OCI-LY7 (cell line): ENCODE data around the gene TNP2. TPM values are rescaled to one million over a fixed set of nuclear protein-coding genes. Genes with fewer than 3 reads are reported as not detected.

Experiments
- BruUV-seq: library from RNA; stranded (reverse); fragments of 400-500 nt; replicated peaks from 2 replicates; lab custom pipeline; 2021; lab: Mats Ljungman, UMichigan
- CTCF ChIA-PET: fragments of 300-600 bp; sonication (Branson Sonifier 250); formaldehyde crosslinking; loops from one replicate; lab custom pipeline; 2022; ENCODE audit warnings: antibody characterized with exemption; ENCODE audit not compliant: unreplicated experiment; lab: Charles Lee
- POLR2A ChIA-PET: fragments of 300-600 bp; sonication (Branson Sonifier 250); formaldehyde crosslinking; loops from one replicate; lab custom pipeline; 2022; ENCODE audit warnings: antibody characterized with exemption; lab: Charles Lee
- DNase-seq: peaks from one replicate; pipeline ENCODE4 v3.0.0-alpha.2; 2015; ENCODE audit warnings: low spot score
- H2AFZ ChIP-seq: fragments of 200-600 bp; sonication (generic), shearing (Covaris generic); 2 replicates; pipeline ENCODE4 v1.6.1; 2014; ENCODE audit warnings: mild to moderate bottlenecking, antibody characterized with exemption, low read length, moderate library complexity
- H3K27ac ChIP-seq: fragments of 200-600 bp; sonication (generic); 2 replicates; pipeline ENCODE4 v1.5.1; 2014; ENCODE audit warnings: mixed run types, low read depth, mild to moderate bottlenecking, moderate library complexity, low read length, inconsistent platforms; ENCODE audit not compliant: poor library complexity, severe bottlenecking
- H3K36me3 ChIP-seq: fragments of 200-600 bp; sonication (generic); 2 replicates; pipeline ENCODE4 v1.6.1; 2014; ENCODE audit warnings: mild to moderate bottlenecking, antibody characterized with exemption, low read length, moderate library complexity, mixed read lengths; ENCODE audit not compliant: insufficient read depth
- H3K4me1 ChIP-seq: fragments of 200-600 bp; sonication (generic); 2 replicates; pipeline ENCODE4 v1.5.1; 2014; ENCODE audit warnings: mild to moderate bottlenecking, low read length; ENCODE audit not compliant: insufficient read depth, poor library complexity, severe bottlenecking
- H3K4me2 ChIP-seq: fragments of 200-600 bp; sonication (generic); 2 replicates; pipeline ENCODE4 v1.6.1; 2014; ENCODE audit warnings: mild to moderate bottlenecking, low read length
- H3K4me3 ChIP-seq: fragments of 200-600 bp; sonication (generic); 2 replicates; pipeline ENCODE4 v1.5.1; 2014; ENCODE audit warnings: mild to moderate bottlenecking, low read depth, low read length; ENCODE audit not compliant: poor library complexity, severe bottlenecking
- H3K79me2 ChIP-seq: fragments of 200-600 bp; sonication (generic); 2 replicates; pipeline ENCODE4 v1.6.1; 2016; ENCODE audit warnings: low read depth, mild to moderate bottlenecking, low read length, moderate library complexity, mixed read lengths; ENCODE audit not compliant: insufficient read depth
- H3K9me2 ChIP-seq: fragments of 200-600 bp; sonication (generic); 2 replicates; pipeline ENCODE4 v1.6.1; 2016; ENCODE audit warnings: mild to moderate bottlenecking, low read length, mixed read lengths; ENCODE audit not compliant: insufficient read depth
- H3K9me3 ChIP-seq: fragments of 200-600 bp; sonication (generic); 2 replicates; pipeline ENCODE4 v1.6.1; 2014; ENCODE audit warnings: mild to moderate bottlenecking, mixed run types, low read length, mixed read lengths
- H4K20me1 ChIP-seq: fragments of 200-600 bp; sonication (generic); 2 replicates; pipeline ENCODE4 v1.6.1; 2014; ENCODE audit warnings: mild to moderate bottlenecking, antibody characterized with exemption, low read length, moderate library complexity, mixed read lengths; ENCODE audit not compliant: insufficient read depth
- EZH2phosphoT487 ChIP-seq: fragments of 200-600 bp; sonication (generic); IDR thresholded peaks from 2 replicates; pipeline ENCODE4 v1.6.1; 2018; ENCODE audit warnings: low read depth, borderline replicate concordance, mild to moderate bottlenecking, mixed run types, antibody characterized with exemption, low read length, moderate library complexity, mixed read lengths
- intact Hi-C: fragments of 100-400 bp; cut with micrococcal nuclease; formaldehyde crosslinking; loops from one replicate; pipeline ENCODE4 v1.10.0; 2022; ENCODE audit not compliant: unreplicated experiment
- total RNA-seq, 2 experiments: library from RNA; depleted of rRNA in 1 of 2; stranded (reverse); fragments of >200 nt in 1 of 2; shearing (Covaris generic) in 1 of 2; gene quantifications; 2 replicates each; pipeline ENCODE4 v1.2.3, GENCODE V29; 2014 to 2022
- TF ChIP-seq, protein P1 (sequence below): fragments of 200-600 bp; sonication (generic); conservative IDR thresholded peaks from 2 replicates; pipeline ENCODE4 v1.5.1; 2014; ENCODE audit warnings: mild to moderate bottlenecking, antibody characterized with exemption, low read length, moderate library complexity, mixed read lengths

Gene TNP2
- total RNA-seq, 2 experiments from 2014 or later, result not detected

DNA sequence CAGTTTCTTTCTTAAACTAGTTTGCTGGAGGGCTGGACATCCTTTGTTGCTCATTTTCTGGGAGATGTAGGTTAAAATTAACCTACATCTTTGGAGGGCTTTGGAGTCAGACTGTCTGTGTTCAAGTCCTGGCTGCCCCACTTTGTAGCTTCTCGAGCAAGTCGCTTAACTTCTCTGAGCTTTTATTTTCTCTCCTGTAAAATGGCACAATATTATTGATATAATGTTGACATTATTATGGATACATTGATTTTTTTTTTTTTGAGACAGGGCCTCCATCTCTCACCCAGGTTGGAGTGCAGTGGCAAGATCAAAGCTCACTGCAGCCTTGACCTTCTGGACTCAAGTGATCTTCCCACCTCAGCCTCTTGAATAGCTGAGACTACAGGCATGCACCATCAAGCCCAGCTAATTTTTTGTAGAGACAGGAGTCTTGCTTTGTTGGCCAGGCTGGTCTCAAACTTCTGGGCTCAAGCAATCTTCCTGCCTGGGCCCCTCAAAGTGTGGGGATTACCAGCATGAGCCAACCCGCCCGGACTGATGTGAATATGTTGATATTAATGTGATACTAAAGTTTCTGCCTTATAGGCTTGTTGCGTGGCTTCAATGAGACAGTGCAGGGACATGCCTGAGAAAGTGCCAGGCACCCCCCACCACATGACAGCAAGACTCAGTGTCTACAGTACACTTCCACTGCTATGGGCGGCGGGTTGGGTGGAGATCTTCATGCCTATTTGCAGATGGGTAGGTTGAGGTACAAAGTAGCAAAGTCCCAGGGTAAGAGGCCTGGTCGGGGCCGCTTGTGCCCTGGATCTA, 44.6 kb upstream of the TNP2 start:
- TF ChIP-seq EZH2phosphoT487, result no peak
- TF ChIP-seq, protein P1, sequence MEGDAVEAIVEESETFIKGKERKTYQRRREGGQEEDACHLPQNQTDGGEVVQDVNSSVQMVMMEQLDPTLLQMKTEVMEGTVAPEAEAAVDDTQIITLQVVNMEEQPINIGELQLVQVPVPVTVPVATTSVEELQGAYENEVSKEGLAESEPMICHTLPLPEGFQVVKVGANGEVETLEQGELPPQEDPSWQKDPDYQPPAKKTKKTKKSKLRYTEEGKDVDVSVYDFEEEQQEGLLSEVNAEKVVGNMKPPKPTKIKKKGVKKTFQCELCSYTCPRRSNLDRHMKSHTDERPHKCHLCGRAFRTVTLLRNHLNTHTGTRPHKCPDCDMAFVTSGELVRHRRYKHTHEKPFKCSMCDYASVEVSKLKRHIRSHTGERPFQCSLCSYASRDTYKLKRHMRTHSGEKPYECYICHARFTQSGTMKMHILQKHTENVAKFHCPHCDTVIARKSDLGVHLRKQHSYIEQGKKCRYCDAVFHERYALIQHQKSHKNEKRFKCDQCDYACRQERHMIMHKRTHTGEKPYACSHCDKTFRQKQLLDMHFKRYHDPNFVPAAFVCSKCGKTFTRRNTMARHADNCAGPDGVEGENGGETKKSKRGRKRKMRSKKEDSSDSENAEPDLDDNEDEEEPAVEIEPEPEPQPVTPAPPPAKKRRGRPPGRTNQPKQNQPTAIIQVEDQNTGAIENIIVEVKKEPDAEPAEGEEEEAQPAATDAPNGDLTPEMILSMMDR, result no peak
- peak overlapping the region; percentile 62 for H3K4me2 ChIP-seq
- H3K27ac ChIP-seq, result peak overlapping the region; percentile 99
- intact Hi-C loops, result loop anchor here (5.0 kb wide), 1 partner anchor 309 kb away; no protein-coding TSS in a partner anchor
- H3K4me1 ChIP-seq, result peaks cover 71% of the 10 kb centered on the region
- no peaks in the 10 kb centered on the region for H3K79me2 ChIP-seq
- no peaks in the 10 kb centered on the region for H4K20me1 ChIP-seq
- POLR2A ChIA-PET, result interaction anchor here (0.6 to 6.8 kb wide), 7 partner anchors 9 to 59 kb away, joined by 3 to 79 read pairs (median 5); partner anchors contain the start of gene SOCS1
- H3K9me3 ChIP-seq, result no peaks in the 10 kb centered on the region
- CTCF ChIA-PET, result no interaction called here
- H2AFZ ChIP-seq, result peak overlapping the region; percentile 3; the same call in 1 of the 2 replicates
- BruUV-seq, result no TSS peak
- H3K4me3 ChIP-seq, result no peak overlapping the region
- DNase-seq, result no peak
- no peaks in the 10 kb centered on the region for H3K9me2 ChIP-seq
- no peaks in the 10 kb centered on the region for H3K36me3 ChIP-seq

DNA sequence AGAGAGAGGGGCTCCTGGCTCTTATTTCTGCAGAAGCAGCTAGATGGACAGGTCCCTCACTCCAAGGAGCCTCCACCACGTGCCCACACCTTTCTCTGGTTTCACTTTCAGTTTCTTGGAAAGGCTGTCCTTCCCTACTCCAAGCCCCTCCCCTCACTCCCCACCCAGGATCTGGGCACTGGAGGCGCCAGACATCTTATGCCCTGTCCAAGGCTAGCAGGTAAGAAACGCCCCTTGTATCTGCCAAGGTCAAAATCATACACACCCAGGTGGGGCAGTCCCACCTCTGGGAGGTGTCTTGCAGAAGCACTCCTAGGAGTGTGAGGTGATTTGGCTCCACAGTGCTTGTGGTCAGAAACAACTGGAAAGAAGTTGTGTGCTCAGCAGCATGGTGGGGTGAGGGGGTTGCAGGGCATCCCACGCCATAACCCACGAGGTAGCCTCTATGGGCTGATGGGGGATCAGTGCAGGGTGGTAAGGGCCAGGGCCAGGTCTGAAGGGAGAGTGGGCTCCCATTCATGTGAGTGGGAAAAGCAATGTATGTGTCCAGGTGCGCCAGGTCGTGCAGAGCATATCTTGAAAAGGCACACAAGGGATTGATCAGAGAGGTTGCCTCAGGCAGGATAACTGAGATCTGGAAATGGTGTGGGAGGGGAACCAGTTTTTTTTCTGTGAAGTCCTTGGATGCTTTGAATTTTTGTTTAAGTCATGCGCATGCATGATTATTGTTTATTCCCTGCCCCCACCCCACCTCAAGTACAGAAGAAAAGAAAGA, 43.8 kb upstream of the TNP2 start:
- Histone ChIP-seq H3K9me3 (peaks cover 5% of the 10 kb centered on the region; the same call in 1 of the 2 replicates), H3K36me3 (no peaks in the 10 kb centered on the region), H4K20me1 (no peaks in the 10 kb centered on the region), H3K4me2 (peak overlapping the region; percentile 62), H2AFZ (peak overlapping the region; percentile 3; the same call in 1 of the 2 replicates), H3K4me3 (no peak overlapping the region), H3K4me1 (peaks cover 79% of the 10 kb centered on the region), H3K79me2 (no peaks in the 10 kb centered on the region), H3K27ac (peak overlapping the region; percentile 99), H3K9me2 (no peaks in the 10 kb centered on the region)
- no peak for DNase-seq
- TF ChIP-seq, protein P1, result no peak
- TF ChIP-seq EZH2phosphoT487, result no peak
- intact Hi-C loops, result loop anchor here (5.0 kb wide), 1 partner anchor 309 kb away; no protein-coding TSS in a partner anchor
- no TSS peak for BruUV-seq
- ChIA-PET CTCF (interaction anchor here (0.6 kb wide), 1 partner anchor 31 kb away, joined by 4 read pairs; no protein-coding TSS in a partner anchor), POLR2A (interaction anchor here (0.6 to 6.8 kb wide), 6 partner anchors 12 to 58 kb away, joined by 3 to 79 read pairs (median 6); partner anchors contain the start of gene SOCS1)
